ENCODE data around the gene EPB41L2. TPM values are rescaled to one million over a fixed set of nuclear protein-coding genes. Genes with fewer than 3 reads are reported as not detected.

The EPB41L2 gene
- total and polyA plus RNA-seq, 2 experiments from 2014 or later, result 76.2 to 91.7 TPM

- TF ChIP-seq REST (IDR thresholded peaks at IDR 0.05; ENCODE audit: unreplicated experiment), result no peak
- no peak for TF ChIP-seq STAT1 (IDR thresholded peaks at IDR 0.05; ENCODE audit: unreplicated experiment)
- TF ChIP-seq NANOG (IDR thresholded peaks at IDR 0.05; ENCODE audit: borderline replicate concordance), result no peak
- no peak for TF ChIP-seq EZH2 (IDR thresholded peaks at IDR 0.05; ENCODE audit: low read depth, unreplicated experiment)
- TF ChIP-seq ZNF331 (CRISPR knock-in tag; IDR thresholded peaks at IDR 0.05; ENCODE audit: low read depth), result no peak
These were observed 173.6 kb downstream of the EPB41L2 start (continued) for GRCh38 chr6:130889423-130889822.

- no peak overlapping the region for H3K27ac ChIP-seq (ENCODE audit: low read depth)
- H4K20me1 ChIP-seq (replicated peaks; ENCODE audit: insufficient read depth), result no peaks in the 10 kb centered on the region
- Mint-ChIP-seq H3K27ac (no peak overlapping the region), H3K36me3 (ENCODE audit: low read depth) (peaks cover 9% of the 10 kb centered on the region), H3K9me3 (no peaks in the 10 kb centered on the region), H3K4me3 (no peak overlapping the region), H3K4me1 (peaks cover 2% of the 10 kb centered on the region; the same call in 1 of the 3 replicates), H3K27me3 (ENCODE audit: insufficient read depth, low read depth, poor library complexity) (peaks cover 4% of the 10 kb centered on the region)
- H3K4me1 ChIP-seq (ENCODE audit: insufficient read depth), result no peaks in the 10 kb centered on the region
- no peaks in the 10 kb centered on the region for H3K27me3 ChIP-seq (ENCODE audit: insufficient read depth)
- DNase-seq (ENCODE audit: low spot score) (no peak), ATAC-seq (no peak)
- H2AFZ ChIP-seq, result no peak overlapping the region
- H3K4me3 ChIP-seq, result no peak overlapping the region
- H3K36me3 ChIP-seq (ENCODE audit: insufficient read depth), result no peaks in the 10 kb centered on the region
- no peaks in the 10 kb centered on the region for H3F3A ChIP-seq (replicated peaks; ENCODE audit: low read depth)
- H3K4me2 ChIP-seq, result no peak overlapping the region
- H3K79me2 ChIP-seq (replicated peaks; ENCODE audit: insufficient read depth), result no peaks in the 10 kb centered on the region
- no peaks in the 10 kb centered on the region for H3K9me2 ChIP-seq (ENCODE audit: insufficient read depth)
- TF ChIP-seq CTCF (conservative IDR thresholded peaks at IDR 0.05; ENCODE audit: low read depth in 2 of 2), result no peak
- no peak for TF ChIP-seq ETS1 (IDR thresholded peaks at IDR 0.05)
- no peak for TF ChIP-seq POLR2AphosphoS5 (IDR thresholded peaks at IDR 0.05; ENCODE audit: low read depth)
- TF ChIP-seq JUNB (IDR thresholded peaks at IDR 0.05; ENCODE audit: unreplicated experiment), result no peak
- no peak for TF ChIP-seq ZNF331 (CRISPR knock-in tag; IDR thresholded peaks at IDR 0.05; ENCODE audit: low read depth)
- TF ChIP-seq EZH2phosphoT487 (IDR thresholded peaks at IDR 0.05; ENCODE audit: unreplicated experiment), result no peak
- TF ChIP-seq NANOG (IDR thresholded peaks at IDR 0.05; ENCODE audit: borderline replicate concordance), result no peak
- no peak for TF ChIP-seq ZNF114 (CRISPR knock-in tag; IDR thresholded peaks at IDR 0.05)
- TF ChIP-seq STAT1 (IDR thresholded peaks at IDR 0.05; ENCODE audit: unreplicated experiment), result no peak
- TF ChIP-seq CREB1 (CRISPR knock-in tag; IDR thresholded peaks at IDR 0.05; ENCODE audit: low read depth), result no peak
- no peak for TF ChIP-seq ZNF462 (CRISPR knock-in tag; IDR thresholded peaks at IDR 0.05)
- no peak for TF ChIP-seq EZH2 (IDR thresholded peaks at IDR 0.05; ENCODE audit: low read depth, unreplicated experiment)
These were observed 174.8 kb downstream of the EPB41L2 start for GRCh38 chr6:130888246-130888645.

All from GM23338 (cell line).